ENCODE results near the gene MBD2.

- no peak for TF ChIP-seq POLR2A (IDR thresholded peaks at IDR 0.05)
- no peak for TF ChIP-seq CTCF (IDR thresholded peaks at IDR 0.05 in 4 of 5, conservative IDR thresholded peaks at IDR 0.05 in 1 of 5)
Measured at GRCh38 chr18:54130631-54131030, 93.8 kb downstream of the MBD2 start.
